ENCODE data around the gene DDX1. TPM values are rescaled to one million over a fixed set of nuclear protein-coding genes. Genes with fewer than 3 reads are reported as not detected.

The DDX1 gene
- total and polyA plus RNA-seq, 2 donors (not counting 1 experiment from before 2014, with no cell fraction given), result 54.3 to 176 TPM

- Histone ChIP-seq H3K4me1 (ENCODE audit: control insufficient read depth, extremely low read depth, insufficient read depth, low read length) (peaks cover 4% of the 10 kb centered on the region), H2AFZ (ENCODE audit: low read length) (no peak overlapping the region), H3K9me3 (ENCODE audit: control insufficient read depth, insufficient read depth, low read depth, low read length) (no peaks in the 10 kb centered on the region), H3K4me3 (replicated peaks in 1 of 4; ENCODE audit: control extremely low read depth in 1 of 4, insufficient read depth in 1 of 4, low read depth in 3 of 4, low read length in 4 of 4) (no peak overlapping the region), H3K79me2 (ENCODE audit: control insufficient read depth, insufficient read depth, low read length) (no peaks in the 10 kb centered on the region), H3K36me3 (ENCODE audit: control insufficient read depth, insufficient read depth, low read length) (no peaks in the 10 kb centered on the region), H4K20me1 (ENCODE audit: control insufficient read depth, extremely low read depth, insufficient read depth, low read length) (no peaks in the 10 kb centered on the region), H3K27me3 (ENCODE audit: control insufficient read depth, insufficient read depth, low read length) (no peaks in the 10 kb centered on the region), H3K9ac (ENCODE audit: insufficient read depth, low read length) (no peak overlapping the region), H3K27ac (ENCODE audit: insufficient read depth, low read length) (no peak overlapping the region), H3K4me2 (ENCODE audit: extremely low read depth, insufficient read depth, low read length) (no peak overlapping the region)
- TF ChIP-seq EZH2 (IDR thresholded peaks at IDR 0.05; ENCODE audit: low read length, missing control alignments), result no peak
- TF ChIP-seq, protein P1, sequence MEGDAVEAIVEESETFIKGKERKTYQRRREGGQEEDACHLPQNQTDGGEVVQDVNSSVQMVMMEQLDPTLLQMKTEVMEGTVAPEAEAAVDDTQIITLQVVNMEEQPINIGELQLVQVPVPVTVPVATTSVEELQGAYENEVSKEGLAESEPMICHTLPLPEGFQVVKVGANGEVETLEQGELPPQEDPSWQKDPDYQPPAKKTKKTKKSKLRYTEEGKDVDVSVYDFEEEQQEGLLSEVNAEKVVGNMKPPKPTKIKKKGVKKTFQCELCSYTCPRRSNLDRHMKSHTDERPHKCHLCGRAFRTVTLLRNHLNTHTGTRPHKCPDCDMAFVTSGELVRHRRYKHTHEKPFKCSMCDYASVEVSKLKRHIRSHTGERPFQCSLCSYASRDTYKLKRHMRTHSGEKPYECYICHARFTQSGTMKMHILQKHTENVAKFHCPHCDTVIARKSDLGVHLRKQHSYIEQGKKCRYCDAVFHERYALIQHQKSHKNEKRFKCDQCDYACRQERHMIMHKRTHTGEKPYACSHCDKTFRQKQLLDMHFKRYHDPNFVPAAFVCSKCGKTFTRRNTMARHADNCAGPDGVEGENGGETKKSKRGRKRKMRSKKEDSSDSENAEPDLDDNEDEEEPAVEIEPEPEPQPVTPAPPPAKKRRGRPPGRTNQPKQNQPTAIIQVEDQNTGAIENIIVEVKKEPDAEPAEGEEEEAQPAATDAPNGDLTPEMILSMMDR (conservative IDR thresholded peaks at IDR 0.05 in 1 of 2, IDR thresholded peaks at IDR 0.05 in 1 of 2; ENCODE audit: low read depth in 1 of 2, low read length in 2 of 2), result no peak
- DNase-seq (ENCODE audit: low read depth in 2 of 2), result no peak
Observed at GRCh38 chr2:15642011-15642814, 50.5 kb downstream of the DDX1 start.

DNA sequence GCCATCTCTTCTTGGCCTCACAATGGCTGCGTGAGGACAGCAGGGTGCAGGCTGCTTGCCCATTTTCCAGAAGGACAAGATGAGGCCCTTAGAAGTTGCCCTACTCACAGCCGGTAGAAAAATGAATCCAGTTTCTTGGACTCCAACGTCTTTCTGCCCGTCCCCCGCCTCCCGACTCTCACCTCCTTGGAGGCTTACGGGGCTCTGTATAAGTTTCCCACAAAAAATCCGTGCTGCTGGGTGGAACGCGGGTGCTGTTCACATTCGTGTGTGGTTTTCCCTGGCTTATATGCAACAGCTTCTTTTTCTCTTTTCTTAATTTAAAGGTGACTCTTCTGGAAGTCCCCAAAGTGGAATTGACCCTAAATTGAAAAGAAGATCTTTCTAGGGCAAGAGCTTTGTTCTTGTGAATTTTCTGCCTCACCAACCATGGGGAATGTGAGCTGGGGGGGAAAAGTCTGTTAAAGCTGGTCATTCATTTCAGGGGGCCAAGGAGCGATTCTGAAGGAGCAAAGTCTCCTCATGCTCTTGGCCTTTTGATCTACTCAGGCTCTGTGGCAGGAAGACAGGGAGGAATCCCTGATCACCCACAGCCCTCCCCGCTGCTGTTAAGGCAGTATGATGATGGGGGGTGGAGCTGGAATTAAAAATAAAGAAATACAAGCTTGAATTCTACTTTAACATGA lies 51.3 kb downstream of the DDX1 start:
- H3K79me2 ChIP-seq (ENCODE audit: control insufficient read depth, insufficient read depth, low read length), result no peaks in the 10 kb centered on the region
- H3K4me3 ChIP-seq (replicated peaks in 1 of 4; ENCODE audit: control extremely low read depth in 1 of 4, insufficient read depth in 1 of 4, low read depth in 3 of 4, low read length in 4 of 4), result no peak overlapping the region
- H3K27me3 ChIP-seq (ENCODE audit: control insufficient read depth, insufficient read depth, low read length), result no peaks in the 10 kb centered on the region
- H4K20me1 ChIP-seq (ENCODE audit: control insufficient read depth, extremely low read depth, insufficient read depth, low read length), result no peaks in the 10 kb centered on the region
- no peak for DNase-seq (ENCODE audit: low read depth in 2 of 2)
- peaks cover 4% of the 10 kb centered on the region for H3K4me1 ChIP-seq (ENCODE audit: control insufficient read depth, extremely low read depth, insufficient read depth, low read length)
- H2AFZ ChIP-seq (ENCODE audit: low read length), result no peak overlapping the region
- H3K36me3 ChIP-seq (ENCODE audit: control insufficient read depth, insufficient read depth, low read length), result no peaks in the 10 kb centered on the region
- TF ChIP-seq EZH2 (IDR thresholded peaks at IDR 0.05; ENCODE audit: low read length, missing control alignments), result no peak
- TF ChIP-seq, protein P1 (conservative IDR thresholded peaks at IDR 0.05 in 1 of 2, IDR thresholded peaks at IDR 0.05 in 1 of 2; ENCODE audit: low read depth in 1 of 2, low read length in 2 of 2), result no peak
- H3K9me3 ChIP-seq (ENCODE audit: control insufficient read depth, insufficient read depth, low read depth, low read length), result no peaks in the 10 kb centered on the region
- H3K4me2 ChIP-seq (ENCODE audit: extremely low read depth, insufficient read depth, low read length), result no peak overlapping the region
- H3K9ac ChIP-seq (ENCODE audit: insufficient read depth, low read length), result no peak overlapping the region
- no peak overlapping the region for H3K27ac ChIP-seq (ENCODE audit: insufficient read depth, low read length)

- no peaks in the 10 kb centered on the region for H3K9me3 ChIP-seq (ENCODE audit: control insufficient read depth, insufficient read depth, low read depth, low read length)
- H3K27me3 ChIP-seq (ENCODE audit: control insufficient read depth, insufficient read depth, low read length), result no peaks in the 10 kb centered on the region
- no peaks in the 10 kb centered on the region for H4K20me1 ChIP-seq (ENCODE audit: control insufficient read depth, extremely low read depth, insufficient read depth, low read length)
- no peak overlapping the region for H3K4me2 ChIP-seq (ENCODE audit: extremely low read depth, insufficient read depth, low read length)
- H3K4me1 ChIP-seq (ENCODE audit: control insufficient read depth, extremely low read depth, insufficient read depth, low read length), result no peaks in the 10 kb centered on the region
- H3K4me3 ChIP-seq (replicated peaks in 1 of 4; ENCODE audit: control extremely low read depth in 1 of 4, insufficient read depth in 1 of 4, low read depth in 3 of 4, low read length in 4 of 4), result no peak overlapping the region
- H3K9ac ChIP-seq (ENCODE audit: insufficient read depth, low read length), result no peak overlapping the region
- H3K36me3 ChIP-seq (ENCODE audit: control insufficient read depth, insufficient read depth, low read length), result no peaks in the 10 kb centered on the region
- no peak overlapping the region for H3K27ac ChIP-seq (ENCODE audit: insufficient read depth, low read length)
- TF ChIP-seq, protein P1 (conservative IDR thresholded peaks at IDR 0.05 in 1 of 2, IDR thresholded peaks at IDR 0.05 in 1 of 2; ENCODE audit: low read depth in 1 of 2, low read length in 2 of 2), result no peak
- no peak for TF ChIP-seq EZH2 (IDR thresholded peaks at IDR 0.05; ENCODE audit: low read length, missing control alignments)
- DNase-seq (ENCODE audit: low read depth in 2 of 2), result no peak
- no peak overlapping the region for H2AFZ ChIP-seq (ENCODE audit: low read length)
- H3K79me2 ChIP-seq (ENCODE audit: control insufficient read depth, insufficient read depth, low read length), result no peaks in the 10 kb centered on the region
Observed at GRCh38 chr2:15643791-15644585, 52.3 kb downstream of the DDX1 start.
